DND-41 (cell line): ENCODE measurements around the gene SRPX.
A peak's percentile ranks its signal among the peaks of the same experiment; 100 is the strongest.

Source experiments
- ATAC-seq: fragments of 200-7000 bp; cut with Tn5 transposase; 3 replicates; pipeline ENCODE4 v1.9.1; 2021; ENCODE audit warnings: low read depth; ENCODE audit not compliant: insufficient read depth
- DNase-seq: peaks from one replicate; pipeline ENCODE4 v3.0.0-alpha.2; 2020
- H2AFZ ChIP-seq: 2 replicates; pipeline ENCODE4 v1.6.0; 2012; ENCODE audit warnings: low read depth, low read length
- H3K27ac ChIP-seq: 2 replicates; pipeline ENCODE4 v1.5.1; 2012; ENCODE audit warnings: low read length, inconsistent platforms
- H3K27me3 ChIP-seq: fragments of 200-600 bp; sonication (generic); 2 replicates; pipeline ENCODE4 v1.6.0; 2012; ENCODE audit warnings: low read length, mild to moderate bottlenecking, inconsistent platforms; ENCODE audit not compliant: insufficient read depth, poor library complexity
- H3K36me3 ChIP-seq: 2 replicates; pipeline ENCODE4 v1.5.1; 2012; ENCODE audit warnings: low read length, inconsistent platforms; ENCODE audit not compliant: insufficient read depth
- H3K4me1 ChIP-seq: 2 replicates; pipeline ENCODE4 v1.5.1; 2012; ENCODE audit warnings: mild to moderate bottlenecking, low read length; ENCODE audit not compliant: insufficient read depth
- H3K4me2 ChIP-seq: 2 replicates; pipeline ENCODE4 v1.6.0; 2012; ENCODE audit warnings: mild to moderate bottlenecking, moderate library complexity, low read length, inconsistent platforms; ENCODE audit not compliant: insufficient read depth
- H3K4me3 ChIP-seq, 2 experiments: fragments of 200-600 bp in 1 of 2; shearing (Covaris generic) in 1 of 2; 2 replicates each; pipeline ENCODE4 v1.5.1; 2012 to 2016; ENCODE audit warnings: inconsistent platforms in 2 of 2, low read length in 2 of 2, mild to moderate bottlenecking in 2 of 2, low read depth in 1 of 2, moderate library complexity in 1 of 2
- H3K79me2 ChIP-seq: 2 replicates; pipeline ENCODE4 v1.6.0; 2012; ENCODE audit warnings: low read length, inconsistent platforms; ENCODE audit not compliant: insufficient read depth
- H3K9ac ChIP-seq: 2 replicates; pipeline ENCODE4 v1.6.0; 2012; ENCODE audit warnings: low read depth, mild to moderate bottlenecking, inconsistent platforms, low read length, moderate library complexity
- H3K9me3 ChIP-seq: 2 replicates; pipeline ENCODE4 v1.5.1; 2012; ENCODE audit warnings: low read length, moderate library complexity, mild to moderate bottlenecking, inconsistent platforms; ENCODE audit not compliant: insufficient read depth, severe bottlenecking
- H4K20me1 ChIP-seq: 2 replicates; pipeline ENCODE4 v1.6.0; 2012; ENCODE audit warnings: low read length; ENCODE audit not compliant: insufficient read depth
- CTCF ChIP-seq: IDR thresholded peaks from 2 replicates; pipeline ENCODE4 v1.5.1; 2012; ENCODE audit warnings: borderline replicate concordance, low read length, moderate library complexity, mild to moderate bottlenecking; ENCODE audit not compliant: poor library complexity, severe bottlenecking; ENCODE audit errors: extremely low read depth
- EZH2 ChIP-seq: IDR thresholded peaks from 3 replicates; pipeline ENCODE4 v1.6.1; 2012; ENCODE audit warnings: borderline replicate concordance, low read depth, mild to moderate bottlenecking, moderate library complexity, low read length, inconsistent platforms; ENCODE audit not compliant: severe bottlenecking

SRPX gene

GRCh38 chrX:38183596-38183995 lies 37.1 kb downstream of the SRPX start:
- Histone ChIP-seq H3K9ac (no peak overlapping the region), H3K4me2 (no peak overlapping the region), H3K27me3 (no peaks in the 10 kb centered on the region), H3K27ac (no peak overlapping the region), H3K79me2 (no peaks in the 10 kb centered on the region), H3K36me3 (no peaks in the 10 kb centered on the region), H2AFZ (no peak overlapping the region), H4K20me1 (no peaks in the 10 kb centered on the region), H3K4me1 (no peaks in the 10 kb centered on the region), H3K4me3 (no peak overlapping the region), H3K9me3 (no peaks in the 10 kb centered on the region)
- ATAC-seq = no peak
- TF ChIP-seq CTCF (no peak), EZH2 (no peak)
- DNase-seq = no peak

GRCh38 chrX:38181357-38181756 lies 39.3 kb downstream of the SRPX start:
- Histone ChIP-seq H3K4me1 (no peaks in the 10 kb centered on the region), H3K36me3 (no peaks in the 10 kb centered on the region), H3K9ac (no peak overlapping the region), H2AFZ (no peak overlapping the region), H3K9me3 (no peaks in the 10 kb centered on the region), H3K79me2 (no peaks in the 10 kb centered on the region), H4K20me1 (no peaks in the 10 kb centered on the region), H3K27ac (no peak overlapping the region), H3K27me3 (no peaks in the 10 kb centered on the region), H3K4me3 (no peak overlapping the region), H3K4me2 (no peak overlapping the region)
- no peak for ATAC-seq
- TF ChIP-seq EZH2 (no peak), CTCF (no peak)
- no peak for DNase-seq

- Histone ChIP-seq H3K9me3 (no peaks in the 10 kb centered on the region), H3K36me3 (no peaks in the 10 kb centered on the region), H3K27me3 (no peaks in the 10 kb centered on the region), H2AFZ (no peak overlapping the region), H3K4me2 (no peak overlapping the region), H3K4me3 (no peak overlapping the region), H3K27ac (no peak overlapping the region), H3K9ac (no peak overlapping the region), H4K20me1 (no peaks in the 10 kb centered on the region), H3K4me1 (no peaks in the 10 kb centered on the region), H3K79me2 (no peaks in the 10 kb centered on the region)
- no peak for DNase-seq
- no peak for TF ChIP-seq EZH2
- TF ChIP-seq CTCF = no peak
- no peak for ATAC-seq
These were observed 42.3 kb downstream of the SRPX start for GRCh38 chrX:38178396-38178795.

- Histone ChIP-seq H3K36me3 (no peaks in the 10 kb centered on the region), H3K4me3 (no peak overlapping the region), H3K4me1 (no peaks in the 10 kb centered on the region), H4K20me1 (no peaks in the 10 kb centered on the region), H3K9me3 (no peaks in the 10 kb centered on the region), H3K79me2 (no peaks in the 10 kb centered on the region), H3K27me3 (no peaks in the 10 kb centered on the region), H3K9ac (no peak overlapping the region), H3K4me2 (no peak overlapping the region), H2AFZ (no peak overlapping the region), H3K27ac (no peak overlapping the region)
- TF ChIP-seq EZH2 (no peak), CTCF (peak; percentile 59)
- peak; percentile 4 for DNase-seq
- ATAC-seq = no peak
These were observed 45.5 kb downstream of the SRPX start for GRCh38 chrX:38175139-38175538.
